Left renal cortex interstitium (tissue), 4 donors: ENCODE data around the gene PTPRG. TPM values are rescaled to one million over a fixed set of nuclear protein-coding genes. Genes with fewer than 3 reads are reported as not detected.
A peak's percentile ranks its signal among the peaks of the same experiment; 100 is the strongest.
"Not testable (repeated sequence)": the region's sequence is repeated elsewhere in the genome, so short reads cannot be mapped to it uniquely, and the experiment has no call there.

ENCODE experiments used
- DNase-seq, 4 donors: peaks; one replicate each; pipeline ENCODE4 v3.0.0-alpha.2; 2013; ENCODE audit warnings: low read depth in 4 of 4, low spot score in 2 of 4, missing footprints in 1 of 4
- polyA plus RNA-seq, 4 donors: library from polyadenylated mRNA; unstranded; fragments of 120-200 nt; gene quantifications; one replicate each; pipeline ENCODE4 v1.2.1, GENCODE V29; 2013; ENCODE audit not compliant: insufficient read length in 4 of 4

The PTPRG gene
- polyA plus RNA-seq, 4 donors = 75.4 to 87.4 (median 78.9) TPM

DNA sequence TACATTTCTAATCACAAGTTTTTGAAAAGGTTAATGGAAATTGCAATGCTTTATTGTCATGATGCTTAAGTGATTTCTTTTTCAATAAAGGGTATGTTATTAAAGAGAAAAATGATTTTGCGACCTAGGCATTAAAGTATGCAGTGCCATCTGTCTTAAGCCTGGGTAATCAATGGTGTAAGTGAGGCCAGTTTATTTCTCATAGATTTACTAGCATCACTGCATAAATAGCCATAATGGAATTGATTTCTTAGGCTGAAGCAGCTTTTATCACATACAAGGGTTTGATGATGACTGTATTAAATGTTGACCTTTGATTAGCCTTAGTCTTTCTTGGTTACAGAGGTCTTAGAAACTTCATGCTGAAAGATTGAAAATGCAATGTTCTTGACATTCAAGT lies 464.5 kb downstream of the PTPRG start:
- no peak for DNase-seq

DNA sequence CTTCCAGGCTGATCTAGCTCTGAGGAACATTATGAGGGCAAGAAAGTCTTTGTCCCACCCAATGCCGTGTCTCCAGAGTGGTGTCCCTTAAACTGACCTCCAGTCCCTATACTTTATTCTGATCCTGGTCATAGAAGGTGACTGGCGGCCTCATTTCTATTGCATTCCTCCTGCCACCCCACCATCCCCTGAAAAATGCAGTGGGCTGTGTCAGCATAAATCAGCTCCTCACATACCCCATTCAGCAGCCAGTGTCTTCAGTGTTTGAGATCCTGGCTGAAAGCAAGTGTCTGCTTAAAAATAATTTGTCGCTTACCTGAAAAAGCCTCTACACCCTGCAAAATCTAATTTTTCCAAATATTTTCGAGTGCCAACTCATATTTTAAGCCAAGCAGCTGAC lies 465.9 kb downstream of the PTPRG start:
- peak in 2 of 4 donors; percentile 28 to 39 for DNase-seq

DNA sequence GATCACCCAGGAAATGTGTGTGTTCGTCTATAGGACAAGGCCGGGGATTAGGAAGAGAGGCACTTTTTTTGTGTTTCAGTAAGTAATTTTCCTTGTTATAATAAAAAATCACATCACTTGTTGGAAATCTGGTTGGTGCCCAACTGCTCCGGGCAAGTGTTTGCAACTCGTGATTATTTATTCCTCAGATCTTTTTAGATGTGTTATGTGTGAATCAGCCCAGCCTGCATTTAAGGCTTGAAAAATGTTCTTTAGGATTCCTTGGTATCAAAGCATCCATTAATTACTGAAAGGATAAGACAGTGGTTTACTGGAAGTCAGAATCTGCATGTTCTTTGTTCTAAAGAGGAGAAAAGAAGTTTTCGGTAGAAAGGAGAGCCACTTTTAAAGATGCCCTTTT lies 466.4 kb downstream of the PTPRG start:
- no peak for DNase-seq

DNA sequence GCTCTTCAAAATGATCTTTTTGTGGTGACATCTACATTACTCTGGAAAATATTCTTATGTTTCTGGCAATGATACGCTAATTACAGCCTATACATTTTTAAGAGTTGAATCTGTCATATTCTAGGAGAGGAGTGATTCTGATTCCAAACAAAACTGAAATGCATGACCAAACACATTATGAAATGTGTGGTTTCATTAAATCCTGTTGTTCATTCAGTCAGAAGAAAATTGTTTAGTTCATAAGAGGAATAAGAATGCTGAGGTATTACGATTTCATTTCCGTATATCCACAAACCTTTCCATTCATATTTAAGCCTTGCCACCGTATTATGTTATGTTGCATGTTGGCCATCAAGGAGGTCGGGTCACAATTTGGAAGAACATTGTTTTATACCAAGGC lies 466.9 kb downstream of the PTPRG start:
- no peak for DNase-seq

DNA sequence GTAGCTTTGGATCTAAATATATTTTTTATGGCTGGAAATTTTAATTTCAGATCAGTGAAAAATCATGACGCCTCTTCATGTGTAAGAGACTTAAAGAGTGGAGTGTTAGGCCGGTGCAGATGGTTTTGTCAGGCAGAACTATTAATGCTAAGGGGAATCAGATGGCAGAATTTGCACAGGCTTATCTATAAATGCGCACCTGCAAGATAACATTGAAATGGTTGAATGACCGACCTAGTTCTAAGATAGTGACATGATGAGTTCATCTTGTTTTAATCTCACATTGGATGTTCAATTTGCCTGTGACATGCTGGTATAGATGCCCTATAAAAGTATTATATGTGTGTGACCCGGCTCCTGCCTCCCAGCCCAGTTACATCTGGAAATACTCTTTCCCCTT lies 471.4 kb downstream of the PTPRG start:
- no peak for DNase-seq

DNA sequence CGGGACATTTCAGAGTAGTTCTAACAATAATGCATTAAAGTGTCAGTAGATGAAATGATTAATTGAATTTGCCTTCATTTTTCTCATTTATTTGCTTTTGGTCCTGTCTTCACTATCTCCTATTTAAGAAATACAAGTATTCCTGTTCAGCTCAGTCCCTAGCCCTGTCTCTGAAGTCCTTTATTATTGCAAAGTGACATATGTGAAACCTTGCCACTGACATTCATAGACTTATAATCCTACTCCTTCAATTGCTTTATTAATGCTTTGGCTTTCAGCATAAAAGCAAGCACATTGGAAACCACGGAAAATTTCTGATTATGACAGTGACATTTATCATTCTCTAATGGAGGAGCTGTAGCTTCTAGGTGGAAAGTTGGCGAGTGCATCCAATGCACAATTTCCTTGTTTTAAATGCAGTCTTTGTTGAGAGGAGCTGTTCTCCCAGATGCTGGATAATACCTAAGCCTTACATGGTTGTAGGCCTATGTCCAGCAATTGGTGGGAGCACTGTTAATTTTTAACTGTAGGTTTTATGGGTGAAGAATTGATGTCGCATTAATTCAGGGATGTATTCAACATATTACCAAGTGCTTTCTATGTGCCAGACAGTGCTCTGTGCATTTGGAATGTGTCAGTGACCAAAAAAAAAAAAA lies 474.2 kb downstream of the PTPRG start:
- no peak for DNase-seq

DNA sequence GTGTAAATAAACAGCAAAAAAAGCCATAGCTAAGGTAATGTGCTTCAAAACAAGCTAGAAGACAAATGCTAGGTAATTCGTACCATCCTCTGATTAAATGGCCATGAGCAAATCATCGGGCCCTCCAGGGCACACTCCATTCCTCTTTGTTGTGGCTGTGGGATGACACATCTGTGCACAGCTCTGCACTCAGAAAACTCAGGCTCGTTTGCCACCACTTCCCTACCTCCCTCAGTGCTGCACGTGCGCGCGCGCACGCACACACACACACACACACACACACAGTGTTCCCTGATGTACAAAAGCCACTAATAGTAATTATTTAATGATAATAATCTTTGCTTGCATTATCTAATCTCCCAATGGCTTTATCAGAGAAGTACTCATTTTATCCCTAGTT lies 475.4 kb downstream of the PTPRG start:
- DNase-seq = no peak

DNA sequence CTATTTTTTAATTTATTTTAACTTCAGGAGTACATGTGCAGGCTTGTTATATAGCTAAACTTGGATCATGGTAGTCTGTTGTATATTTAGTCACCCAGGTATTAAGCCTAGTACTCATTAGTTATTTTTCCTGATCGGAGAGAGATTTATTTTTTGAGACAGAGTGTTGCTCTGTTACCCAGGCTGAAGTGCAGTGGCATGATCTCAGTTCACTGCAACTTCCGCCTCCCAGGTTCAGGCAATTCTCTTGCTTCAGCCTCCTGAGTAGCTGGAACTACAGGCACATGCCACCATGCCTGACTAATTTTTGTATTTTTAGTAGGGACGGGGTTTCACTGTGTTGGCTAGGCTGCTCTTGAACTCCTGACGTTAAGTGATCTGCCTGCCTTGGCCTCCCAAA lies 477.4 kb downstream of the PTPRG start:
- DNase-seq = not testable (repeated sequence)

DNA sequence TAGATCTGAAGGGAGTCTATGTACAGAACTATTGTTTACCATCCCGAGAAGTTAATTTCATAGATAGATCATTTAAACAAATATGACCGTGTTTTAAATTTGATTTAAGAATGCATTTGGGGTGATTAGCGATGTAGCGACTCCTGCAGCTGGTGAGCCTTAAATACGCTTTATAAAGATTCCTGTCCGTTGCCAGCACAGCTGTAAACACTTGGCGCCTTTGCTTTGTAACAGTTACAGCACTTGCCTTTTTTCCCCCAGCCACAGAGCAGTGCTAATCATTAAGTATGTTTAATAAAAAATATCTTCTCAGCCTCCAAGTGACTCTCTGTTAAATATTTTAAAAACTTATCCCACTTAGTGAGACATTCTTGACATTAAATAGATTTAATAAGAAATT lies 478.2 kb downstream of the PTPRG start:
- no peak for DNase-seq

DNA sequence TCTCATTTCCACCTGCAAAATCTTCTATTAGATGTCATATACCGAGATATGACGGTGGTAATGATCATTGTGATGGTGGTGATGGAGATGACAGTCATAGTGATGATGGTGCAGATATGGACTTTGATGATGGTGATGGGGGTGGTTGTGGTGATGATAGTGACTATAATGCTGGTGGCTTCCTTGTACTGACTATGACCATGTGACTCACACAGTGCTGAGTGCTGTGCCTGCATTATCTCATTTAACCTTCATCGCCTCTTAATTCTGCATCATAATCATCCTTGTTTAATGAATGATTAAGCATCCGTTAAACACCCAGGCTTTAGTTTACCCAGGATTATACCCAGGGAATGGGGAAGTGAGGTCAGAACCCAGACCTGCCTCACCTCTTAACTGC lies 480.3 kb downstream of the PTPRG start:
- DNase-seq = no peak

DNA sequence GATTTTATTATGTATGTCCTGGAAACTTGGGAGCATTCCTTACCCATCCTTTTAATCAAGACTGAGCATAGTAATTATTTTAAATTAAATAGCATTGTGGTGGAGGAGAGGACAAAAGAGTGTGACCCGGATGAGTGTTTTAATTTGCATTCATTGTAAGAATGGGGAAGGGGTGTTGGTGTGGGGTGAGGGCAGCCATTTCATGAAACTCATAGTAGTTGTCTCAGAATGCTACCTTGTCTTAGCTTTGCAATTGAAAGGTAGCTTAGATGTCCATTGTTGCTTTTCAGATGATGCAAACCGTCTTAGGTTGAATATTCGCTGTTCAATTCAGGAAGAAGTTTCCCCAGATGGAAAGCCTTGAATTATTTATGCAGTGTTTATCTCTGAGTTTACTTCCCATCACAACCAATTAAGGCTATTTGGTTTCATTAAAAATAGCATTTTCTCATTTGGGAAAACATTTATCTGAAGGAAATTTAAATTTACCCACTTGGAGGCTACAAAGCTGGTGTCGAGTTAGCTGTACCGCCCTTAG lies 483.6 kb downstream of the PTPRG start:
- no peak for DNase-seq

DNA sequence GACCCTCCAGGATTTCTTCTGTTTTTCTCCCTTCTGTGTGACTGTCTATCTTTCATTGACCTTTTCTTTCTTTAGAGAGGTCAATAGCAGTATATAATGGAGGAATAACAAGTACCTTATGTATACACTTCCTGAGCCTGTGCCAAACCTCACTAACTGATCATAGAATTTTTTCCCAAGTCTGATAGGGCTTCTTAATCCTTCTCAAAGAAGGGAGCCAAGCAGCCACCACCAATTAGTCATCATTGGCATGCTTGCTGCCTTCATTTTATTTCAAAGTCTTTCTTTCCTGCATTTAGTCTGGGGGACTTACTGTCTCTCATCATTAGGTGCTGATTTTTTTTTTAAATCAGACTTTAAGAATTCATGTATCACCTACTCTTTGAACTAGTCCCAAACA lies 485.0 kb downstream of the PTPRG start:
- no peak for DNase-seq

DNA sequence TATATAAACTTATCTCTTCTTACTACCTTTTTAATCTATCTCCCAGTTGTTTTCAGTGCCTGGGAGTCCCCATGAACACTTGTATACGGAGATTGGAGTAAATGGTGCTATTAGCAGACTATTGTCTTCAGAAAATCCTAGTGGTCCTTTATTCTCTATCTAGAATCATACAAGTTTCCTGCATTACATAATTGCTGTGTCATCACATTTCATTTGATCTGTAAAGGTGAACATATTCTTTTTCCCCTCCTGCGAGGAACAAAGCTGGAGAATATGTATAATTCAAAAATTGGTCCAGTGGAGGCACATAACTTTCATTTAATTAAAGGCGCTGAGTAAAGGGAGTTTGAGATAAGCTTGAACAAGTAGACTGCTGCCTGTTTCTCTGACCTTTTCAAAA lies 487.2 kb downstream of the PTPRG start:
- DNase-seq = no peak

DNA sequence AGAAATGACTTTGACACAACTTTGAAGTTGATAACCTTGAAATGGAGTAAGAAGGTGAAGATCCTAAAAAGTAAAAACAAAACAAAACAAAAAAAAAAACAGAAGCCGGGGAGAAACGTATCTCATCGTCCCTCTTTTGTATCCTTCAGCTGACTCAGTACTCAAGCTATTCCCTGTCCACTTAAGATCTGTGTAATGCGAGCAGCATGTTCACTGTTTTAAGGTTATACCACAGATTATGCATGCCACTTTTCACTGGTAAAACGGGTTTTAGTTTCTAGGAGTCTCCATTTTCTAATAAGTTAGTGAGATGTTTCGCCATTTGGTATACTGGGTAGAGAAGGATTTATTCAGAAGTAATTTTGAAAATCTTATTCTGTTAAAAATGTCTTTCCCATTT lies 487.7 kb downstream of the PTPRG start:
- DNase-seq = no peak

DNA sequence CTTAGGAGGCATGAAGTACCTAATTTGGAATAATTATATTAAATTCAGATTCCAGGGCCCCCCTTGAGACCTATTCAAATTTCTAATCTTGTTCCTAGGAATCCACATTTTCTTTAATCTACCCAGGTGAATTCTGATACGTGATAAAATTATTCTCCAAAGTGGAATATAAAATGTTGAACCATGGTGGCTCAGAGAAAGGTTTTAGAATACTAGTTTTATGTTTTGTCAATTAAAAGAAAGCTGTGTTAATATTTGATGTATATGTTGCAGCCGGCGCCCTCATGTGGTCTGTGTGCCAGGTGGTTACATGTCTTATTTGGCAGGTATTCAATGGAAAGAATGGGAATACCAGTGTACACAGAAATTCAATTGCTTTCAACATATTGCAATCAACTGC lies 490.1 kb downstream of the PTPRG start:
- no peak for DNase-seq

DNA sequence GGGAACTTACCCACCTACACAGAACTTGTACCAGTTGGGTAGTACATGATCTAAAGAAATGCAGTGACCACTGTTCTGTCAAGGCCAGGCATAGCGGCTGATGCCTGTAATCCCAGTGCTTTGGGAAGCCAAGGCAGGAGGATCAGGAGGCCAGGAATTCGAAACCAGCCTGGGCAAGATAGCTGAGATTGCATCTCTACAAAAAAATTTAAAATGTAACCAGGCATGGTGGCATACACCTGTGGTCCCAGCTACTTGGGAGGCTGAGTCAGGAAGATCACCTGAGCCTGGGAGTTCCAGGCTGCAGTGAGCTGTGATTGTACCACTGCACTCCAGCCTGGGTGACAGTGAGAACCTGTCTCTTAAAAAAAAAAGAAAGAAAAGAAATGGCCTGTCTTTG lies 491.0 kb downstream of the PTPRG start:
- DNase-seq = no peak

DNA sequence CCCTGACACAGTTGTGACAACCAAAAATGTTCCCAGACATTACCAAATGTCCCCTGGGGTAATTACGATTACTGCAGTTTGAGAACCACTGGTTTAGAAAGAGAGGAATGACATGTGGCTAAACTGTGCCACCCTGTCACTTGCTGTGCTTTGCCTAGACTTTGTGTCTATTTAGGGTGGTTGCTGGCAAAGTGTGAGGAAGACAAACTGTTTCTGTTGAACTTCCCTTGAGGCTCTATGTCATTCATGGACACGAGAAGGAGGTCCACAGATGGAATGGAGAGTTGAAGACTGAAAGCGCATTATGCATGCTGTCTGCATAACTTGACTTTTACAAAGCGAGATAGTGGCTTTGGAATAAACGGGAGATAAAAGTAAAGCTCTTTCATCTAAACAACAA lies 495.3 kb downstream of the PTPRG start:
- DNase-seq = no peak

DNA sequence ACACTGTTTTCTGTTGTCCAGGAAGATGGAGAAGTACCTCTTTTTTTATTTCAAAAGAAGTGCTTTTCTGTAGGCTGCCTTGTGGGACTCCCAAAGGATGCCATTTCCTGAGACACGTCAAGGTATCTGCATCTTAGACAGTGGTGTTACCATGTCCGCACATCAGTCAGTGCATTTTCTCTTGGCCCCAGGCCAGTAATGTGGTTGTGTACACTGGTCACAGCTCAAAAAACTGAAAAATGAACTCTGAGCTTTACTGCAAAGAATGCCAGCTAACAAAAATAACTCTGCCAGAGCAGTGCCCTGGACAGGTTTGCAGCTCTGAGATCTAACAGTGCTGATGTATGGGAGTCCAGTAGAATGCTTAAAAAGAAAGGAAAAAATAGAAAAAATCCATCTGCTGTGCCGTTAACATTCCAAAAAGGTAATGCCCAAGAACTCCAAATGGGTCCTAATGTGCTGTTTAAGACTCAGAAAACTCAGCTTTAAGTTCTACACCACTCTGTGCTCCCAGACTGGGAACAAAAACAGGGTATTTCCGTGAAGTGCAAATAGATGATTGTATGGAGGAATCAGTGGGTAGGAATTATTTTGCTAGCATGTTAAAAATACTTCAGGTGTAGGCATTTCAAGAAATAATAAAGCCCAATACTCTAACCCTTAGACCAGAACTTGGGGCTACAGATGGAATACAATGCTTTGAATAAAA lies 496.1 kb downstream of the PTPRG start:
- DNase-seq = no peak

DNA sequence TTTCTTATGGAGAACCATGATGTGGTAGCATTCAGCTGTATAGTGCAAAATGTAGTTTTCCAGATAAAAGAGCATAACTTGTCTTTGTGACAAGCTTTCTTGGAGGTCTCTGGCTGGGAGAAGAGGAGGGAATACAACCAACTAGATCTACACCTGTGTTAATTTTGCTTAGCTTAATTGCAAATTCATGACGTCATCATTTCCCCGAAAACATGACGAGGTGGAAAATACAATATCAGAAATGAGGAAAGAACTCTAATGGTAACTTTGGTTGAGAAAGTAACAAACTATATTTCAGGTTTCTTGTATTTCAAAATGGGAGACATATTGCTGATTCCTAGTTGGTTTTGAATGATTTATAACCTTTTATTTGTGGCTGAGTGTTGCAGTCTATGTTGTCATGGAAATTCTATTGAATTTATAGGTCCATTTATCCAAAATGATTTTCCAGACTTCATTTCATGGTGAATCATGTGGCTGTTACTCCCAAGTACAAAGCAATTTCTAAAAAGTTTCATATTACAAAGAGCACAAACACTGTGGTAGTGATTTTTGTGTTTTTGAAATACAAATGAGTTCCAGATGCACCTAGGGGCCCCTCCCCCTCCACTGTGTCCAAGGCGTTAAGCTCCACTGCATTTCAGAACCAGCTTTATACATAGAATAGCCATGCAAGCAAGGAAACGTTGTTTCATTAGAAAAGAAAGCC lies 504.8 kb downstream of the PTPRG start:
- no peak for DNase-seq

DNA sequence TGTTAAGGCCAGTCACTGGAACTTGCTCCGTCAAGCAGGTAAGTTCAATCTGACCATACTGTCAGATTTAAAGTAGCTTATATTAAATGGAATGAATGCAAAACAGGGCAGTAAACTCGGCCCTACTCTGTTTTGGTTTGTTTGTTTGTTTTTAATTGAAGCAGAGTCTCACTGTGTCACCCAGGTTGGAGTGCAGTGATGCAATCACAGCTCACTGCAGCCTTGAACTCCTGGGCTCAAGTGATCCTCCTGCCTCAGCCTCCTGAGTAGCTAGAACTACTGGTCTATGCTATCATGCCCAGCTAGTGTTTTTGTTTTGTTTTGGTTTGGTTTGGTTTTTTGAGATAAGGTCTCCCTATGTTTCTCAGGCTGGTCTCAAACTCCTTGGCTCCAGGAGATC lies 507.0 kb downstream of the PTPRG start:
- no peak for DNase-seq

DNA sequence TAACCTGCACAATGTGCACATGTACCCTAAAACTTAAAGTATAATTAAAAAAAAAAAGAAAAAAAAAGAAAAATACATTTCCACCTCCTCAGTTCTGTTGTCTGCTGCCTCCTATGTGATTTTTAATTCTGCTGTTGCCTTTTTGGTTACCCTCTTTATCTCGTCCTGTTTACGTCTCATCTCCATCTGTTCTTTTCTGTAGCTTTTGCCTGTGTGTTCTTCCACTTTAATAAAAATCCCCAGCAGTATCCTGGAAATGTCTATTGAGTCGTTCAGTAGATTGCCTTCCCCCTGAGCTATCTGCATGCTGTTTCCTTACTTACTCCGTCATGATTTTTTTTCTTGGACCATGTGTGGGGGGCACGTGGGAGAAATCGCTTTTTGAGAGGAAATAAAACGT lies 509.5 kb downstream of the PTPRG start:
- DNase-seq = no peak

DNA sequence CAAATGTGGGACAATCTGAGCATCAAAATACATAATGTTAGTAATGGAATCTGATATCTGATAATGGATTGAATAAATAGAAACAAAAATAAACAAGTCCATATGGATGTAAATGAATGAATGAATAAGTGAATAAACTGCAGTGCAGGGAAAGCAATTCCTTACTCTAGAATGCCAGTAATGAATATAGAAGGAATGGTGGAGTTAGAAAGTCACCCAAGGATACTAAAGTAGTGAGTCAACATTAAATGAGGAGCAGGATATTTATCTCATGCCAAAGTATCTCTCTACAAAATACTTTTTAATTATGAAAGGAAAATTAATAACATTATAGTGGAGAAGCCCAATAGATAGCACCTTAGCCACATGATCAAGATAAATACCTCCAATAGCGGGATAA lies 511.7 kb downstream of the PTPRG start:
- no peak for DNase-seq
